ENCODE results near the gene RMND1.

The RMND1 gene

GRCh38 chr6:151417477-151417876, 34.4 kb downstream of the RMND1 start:
- DNase-seq (ENCODE audit: low spot score) (no peak), FAIRE-seq (no peak)

GRCh38 chr6:151414641-151415260, 37.2 kb downstream of the RMND1 start:
- DNase-seq (ENCODE audit: low spot score) (no peak), FAIRE-seq (no peak)

GRCh38 chr6:151413372-151414145, 38.4 kb downstream of the RMND1 start:
- DNase-seq (ENCODE audit: low spot score) (no peak), FAIRE-seq (no peak)

GRCh38 chr6:151412909-151413308, 39.0 kb downstream of the RMND1 start:
- DNase-seq (ENCODE audit: low spot score), result no peak
- no peak for FAIRE-seq

GRCh38 chr6:151409679-151410078, 42.2 kb downstream of the RMND1 start:
- no peak for FAIRE-seq

GRCh38 chr6:151409260-151409659, 42.7 kb downstream of the RMND1 start:
- no peak for DNase-seq (ENCODE audit: low spot score)

More at GRCh38 chr6:151409679-151410078, 42.2 kb downstream of the RMND1 start:
- no peak for DNase-seq (ENCODE audit: low spot score)

GRCh38 chr6:151408858-151409257, 43.1 kb downstream of the RMND1 start:
- DNase-seq (ENCODE audit: low spot score) (no peak), FAIRE-seq (no peak)

More at GRCh38 chr6:151409260-151409659, 42.7 kb downstream of the RMND1 start:
- no peak for FAIRE-seq

- FAIRE-seq, result no peak
- DNase-seq (ENCODE audit: low spot score), result no peak
Observed at GRCh38 chr6:151403919-151404308, 48.0 kb downstream of the RMND1 start.

GRCh38 chr6:151402228-151402627, 49.7 kb downstream of the RMND1 start:
- peak; percentile 51 for FAIRE-seq
- no peak for DNase-seq (ENCODE audit: low spot score)

- no peak for DNase-seq (ENCODE audit: low spot score)
- FAIRE-seq, result no peak
Observed at GRCh38 chr6:151400473-151400872, 51.5 kb downstream of the RMND1 start.

- no peak for DNase-seq (ENCODE audit: low spot score)
- no peak for FAIRE-seq
Observed at GRCh38 chr6:151399679-151400078, 52.2 kb downstream of the RMND1 start.

GRCh38 chr6:151393410-151393809, 58.5 kb downstream of the RMND1 start:
- no peak for DNase-seq (ENCODE audit: low spot score)
- no peak for FAIRE-seq

- DNase-seq (ENCODE audit: low spot score) (no peak), FAIRE-seq (no peak)
Observed at GRCh38 chr6:151392427-151392826, 59.5 kb downstream of the RMND1 start.

GRCh38 chr6:151391471-151392413, 60.2 kb downstream of the RMND1 start, which contains the start of gene ZBTB2:
Gene ZBTB2, minus strand, starts transcription at chr6:151391559. Its CDS starts 17,922 bp downstream, at chr6:151373637.
- FAIRE-seq, result no peak

GRCh38 chr6:151390851-151391470, 61.0 kb downstream of the RMND1 start:
- DNase-seq (ENCODE audit: low spot score) (peak; percentile 18), FAIRE-seq (no peak)

More at GRCh38 chr6:151391471-151392413, 60.2 kb downstream of the RMND1 start, which contains the start of gene ZBTB2:
- DNase-seq (ENCODE audit: low spot score), result peak; percentile 65

GRCh38 chr6:151390276-151390850, 61.6 kb downstream of the RMND1 start:
- DNase-seq (ENCODE audit: low spot score) (peak; percentile 94), FAIRE-seq (no peak)

GRCh38 chr6:151389618-151390275, 62.2 kb downstream of the RMND1 start:
- peak; percentile 35 for DNase-seq (ENCODE audit: low spot score)
- FAIRE-seq, result no peak

GRCh38 chr6:151388997-151389617, 62.8 kb downstream of the RMND1 start:
- peak; percentile 22 for DNase-seq (ENCODE audit: low spot score)
- no peak for FAIRE-seq

- no peak for FAIRE-seq
- no peak for DNase-seq (ENCODE audit: low spot score)
Observed at GRCh38 chr6:151388236-151388635, 63.7 kb downstream of the RMND1 start.

Data from RCC 7860 (cell line).